GM10266 (cell line): ENCODE measurements around the gene NEDD9.

ENCODE experiments used
- DNase-seq: peaks from one replicate; pipeline ENCODE4 v3.0.0; 2012; ENCODE audit errors: extremely low spot score
- CTCF ChIP-seq: IDR thresholded peaks from 2 replicates; pipeline ENCODE4 v1.5.1; 2012; ENCODE audit warnings: mild to moderate bottlenecking, low read depth; ENCODE audit not compliant: control insufficient read depth, insufficient read depth; ENCODE audit errors: missing control alignments

NEDD9 gene

GRCh38 chr6:11181478-11182136 is 50.9 kb downstream of the NEDD9 start:
- no peak for TF ChIP-seq CTCF
- DNase-seq = no peak

- no peak for DNase-seq
- TF ChIP-seq CTCF = no peak
Measured at GRCh38 chr6:11179419-11180202, 52.9 kb downstream of the NEDD9 start.

- TF ChIP-seq CTCF = no peak
- no peak for DNase-seq
Measured at GRCh38 chr6:11179088-11179418, 53.4 kb downstream of the NEDD9 start.

- TF ChIP-seq CTCF = no peak
- DNase-seq = no peak
Measured at GRCh38 chr6:11177271-11177670, 55.2 kb downstream of the NEDD9 start.

GRCh38 chr6:11174242-11174611 is 58.2 kb downstream of the NEDD9 start:
- TF ChIP-seq CTCF = no peak
- DNase-seq = no peak

GRCh38 chr6:11172501-11173327 is 59.8 kb downstream of the NEDD9 start:
- TF ChIP-seq CTCF = peak; percentile 78
- peak; percentile 75 for DNase-seq

- DNase-seq = no peak
Measured at GRCh38 chr6:11171952-11172351, 60.5 kb downstream of the NEDD9 start.

More at GRCh38 chr6:11171952-11172351, 60.5 kb downstream of the NEDD9 start:
- no peak for TF ChIP-seq CTCF
